ENCODE measurements around the gene BEST1. TPM values are rescaled to one million over a fixed set of nuclear protein-coding genes. Genes with fewer than 3 reads are reported as not detected.

Gene BEST1
- total and polyA plus RNA-seq, 7 donors = 0.81 to 9.8 (median 1.4) TPM

GRCh38 chr11:61918251-61918937 lies 31.8 kb upstream of the BEST1 start:
- Histone ChIP-seq H3K4me3 (peak overlapping the region; percentile 69), H3K27me3 (ENCODE audit: insufficient read depth in 3 of 3, low read length in 2 of 3) (peaks cover 0 to 23% (median 8%) of the 10 kb centered on the region in 3 donors), H3K27ac (peak overlapping the region; percentile 53), H3K4me1 (no peaks in the 10 kb centered on the region), H3K9me3 (no peaks in the 10 kb centered on the region), H3K36me3 (ENCODE audit: insufficient read depth in 1 of 2, low read depth in 1 of 2) (no peaks in the 10 kb centered on the region)
- 76 to 84% (median 77%) methylated on average over 14 of the region's 14 CpGs for WGBS, 3 donors
- intact Hi-C loops (cut with DNase I) = no loop called here
- DNase-seq = no peak
- no peak for ATAC-seq
- no peak for TF ChIP-seq CTCF (IDR thresholded peaks at IDR 0.05)

GRCh38 chr11:61918938-61919704 lies 31.0 kb upstream of the BEST1 start:
- TF ChIP-seq CTCF (IDR thresholded peaks at IDR 0.05) = no peak
- Histone ChIP-seq H3K27me3 (ENCODE audit: insufficient read depth in 3 of 3, low read length in 2 of 3) (peaks cover 0 to 23% (median 8%) of the 10 kb centered on the region in 3 donors), H3K4me3 (no peak overlapping the region), H3K4me1 (peaks cover 5% of the 10 kb centered on the region), H3K9me3 (no peaks in the 10 kb centered on the region), H3K27ac (peak overlapping the region; percentile 23), H3K36me3 (ENCODE audit: insufficient read depth in 1 of 2, low read depth in 1 of 2) (no peaks in the 10 kb centered on the region)
- peak; percentile 62 to 78 for DNase-seq
- ATAC-seq = peak in 1 of 4 donors; percentile 30
- intact Hi-C loops (cut with DNase I) = no loop called here
- 70 to 74% (median 74%) methylated on average over 6 of the region's 6 CpGs for WGBS, 3 donors

GRCh38 chr11:61919705-61920631 lies 30.2 kb upstream of the BEST1 start:
- DNase-seq = no peak

More at GRCh38 chr11:61919705-61920631, 30.2 kb upstream of the BEST1 start:
- no peak for ATAC-seq
- peaks cover 0 to 23% (median 8%) of the 10 kb centered on the region in 3 donors for H3K27me3 ChIP-seq (ENCODE audit: insufficient read depth in 3 of 3, low read length in 2 of 3)
- 85 to 92% (median 86%) methylated on average over 11 to 13 of the region's 13 CpGs for WGBS, 3 donors
- H3K4me1 ChIP-seq = peaks cover 7% of the 10 kb centered on the region
- H3K9me3 ChIP-seq = no peaks in the 10 kb centered on the region
- intact Hi-C loops (cut with DNase I) = no loop called here
- peak overlapping the region; percentile 23 for H3K27ac ChIP-seq
- H3K4me3 ChIP-seq = no peak overlapping the region
- H3K36me3 ChIP-seq (ENCODE audit: insufficient read depth in 1 of 2, low read depth in 1 of 2) = no peaks in the 10 kb centered on the region
- TF ChIP-seq CTCF (IDR thresholded peaks at IDR 0.05) = no peak
